HG03108 (cell line): ENCODE measurements around the gene HOXC6.

Experiments
- ATAC-seq: cut with Tn5 transposase; IDR thresholded peaks from one replicate; pipeline ENCODE4 v1.9.1; 2021; ENCODE audit warnings: moderate library complexity; ENCODE audit not compliant: unreplicated experiment

HOXC6 gene

DNA sequence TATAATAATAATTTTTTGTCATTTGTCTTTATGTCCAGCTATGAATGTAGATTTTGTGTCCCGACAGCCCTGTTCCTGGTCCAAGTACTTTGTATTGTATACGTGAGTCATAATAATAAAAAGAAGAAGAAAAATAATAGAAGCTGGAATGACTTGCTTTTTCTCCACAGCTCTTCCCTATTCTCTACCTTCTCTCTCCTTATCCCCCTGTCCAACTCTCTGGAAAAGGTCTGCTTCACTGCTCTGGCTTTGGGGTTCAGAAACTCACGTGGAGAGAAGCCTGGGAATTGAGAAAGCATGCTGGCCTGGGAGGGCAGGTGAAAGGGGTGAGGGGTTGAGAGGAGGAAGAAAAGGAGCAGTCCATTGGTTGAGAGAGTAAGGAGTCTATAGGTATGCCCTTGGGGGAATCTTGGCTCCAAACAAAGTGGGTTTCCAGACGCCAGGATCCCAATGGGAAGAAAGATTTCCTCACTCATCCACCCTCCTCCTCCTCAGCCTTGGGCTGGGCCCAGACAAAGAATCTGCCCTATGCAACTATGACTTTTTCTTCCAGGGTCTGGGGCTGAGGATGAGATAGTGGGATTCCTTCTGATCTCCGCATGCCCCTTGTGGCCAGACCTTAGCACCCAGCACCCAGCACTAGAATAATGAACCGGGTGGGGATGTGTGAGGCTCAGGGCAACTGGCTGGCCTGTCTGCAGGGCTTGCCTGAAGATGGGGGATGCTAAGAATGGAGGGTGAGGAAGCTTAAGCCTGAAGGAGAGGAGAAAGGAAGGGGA is 15.4 kb upstream of the HOXC6 start:
- no peak for ATAC-seq

GRCh38 chr12:54014377-54015017 is 13.7 kb upstream of the HOXC6 start:
- ATAC-seq: no peak

GRCh38 chr12:54015018-54015931 is 13.0 kb upstream of the HOXC6 start:
- no peak for ATAC-seq

DNA sequence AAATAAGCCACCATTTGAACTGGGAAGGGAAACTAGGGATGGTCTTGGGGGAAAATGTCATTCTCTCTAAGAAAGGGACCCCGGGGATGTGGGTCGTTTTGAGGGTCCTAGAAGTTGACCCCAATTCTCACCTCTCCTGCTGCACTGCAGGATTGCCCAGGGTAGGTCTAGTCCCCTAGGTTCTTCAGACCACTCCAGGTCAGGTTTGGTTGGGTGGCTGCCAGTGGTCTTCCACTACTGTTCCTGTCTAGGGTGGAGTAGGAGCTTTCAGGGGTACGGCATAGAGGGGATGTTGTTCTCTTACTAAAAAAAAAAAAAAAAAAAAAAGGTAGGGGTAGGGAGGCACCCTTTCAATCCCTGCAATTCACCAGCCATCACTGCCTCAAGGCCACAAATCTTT is 12.2 kb upstream of the HOXC6 start:
- ATAC-seq: no peak

GRCh38 chr12:54016478-54016964 is 11.7 kb upstream of the HOXC6 start:
- ATAC-seq: no peak

DNA sequence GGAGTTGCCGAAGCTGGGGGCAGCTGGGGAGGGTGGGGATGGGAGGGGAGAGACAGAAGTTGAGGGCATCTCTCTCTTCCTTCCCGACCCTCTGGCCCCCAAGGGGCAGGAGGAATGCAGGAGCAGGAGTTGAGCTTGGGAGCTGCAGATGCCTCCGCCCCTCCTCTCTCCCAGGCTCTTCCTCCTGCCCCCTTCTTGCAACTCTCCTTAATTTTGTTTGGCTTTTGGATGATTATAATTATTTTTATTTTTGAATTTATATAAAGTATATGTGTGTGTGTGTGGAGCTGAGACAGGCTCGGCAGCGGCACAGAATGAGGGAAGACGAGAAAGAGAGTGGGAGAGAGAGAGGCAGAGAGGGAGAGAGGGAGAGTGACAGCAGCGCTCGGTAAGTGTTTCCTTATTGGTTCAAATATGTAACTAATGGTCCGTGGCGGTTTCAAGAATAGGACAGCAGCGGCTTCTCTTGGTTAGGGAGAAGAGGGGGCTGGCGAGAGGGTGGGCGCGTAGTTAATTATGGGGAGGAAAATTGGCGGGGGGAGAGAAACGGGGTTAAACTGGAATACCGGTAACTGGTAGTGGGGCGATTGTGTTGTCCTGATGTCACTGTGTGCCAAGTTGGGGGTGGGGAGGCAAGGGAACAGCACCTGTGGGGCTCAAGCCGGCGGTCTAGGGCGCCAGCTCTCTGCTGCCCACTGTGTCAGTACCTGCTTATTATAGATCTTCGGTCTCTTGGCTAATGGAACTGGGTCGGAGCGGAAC is 11.0 kb upstream of the HOXC6 start:
- ATAC-seq: peak; percentile 26

GRCh38 chr12:54017878-54018467 is 10.3 kb upstream of the HOXC6 start:
- peak; percentile 74 for ATAC-seq

DNA sequence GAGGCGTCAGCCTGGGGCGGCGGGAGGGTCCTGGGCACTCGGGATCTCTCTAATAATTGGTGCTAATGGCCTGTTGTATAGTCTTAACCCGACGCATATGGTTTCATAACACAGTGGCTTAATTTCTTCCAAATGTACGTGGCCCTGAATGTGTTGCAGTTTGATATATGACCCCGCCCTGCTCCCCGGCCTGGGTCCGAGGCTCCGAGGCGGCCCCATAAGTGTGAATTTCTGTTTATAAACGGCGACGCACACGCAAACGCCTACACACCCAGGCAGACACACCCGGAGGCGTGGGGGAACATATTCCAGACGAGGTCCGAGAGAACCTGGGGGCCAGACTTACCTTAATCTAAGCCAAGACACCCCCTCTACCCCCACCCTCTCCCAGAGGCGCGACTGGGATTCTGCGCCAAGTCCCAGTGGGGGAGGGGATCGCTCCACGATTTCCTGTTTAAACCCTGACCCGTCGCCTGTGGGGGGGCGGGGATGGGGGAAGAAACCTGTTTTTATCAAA is 9.7 kb upstream of the HOXC6 start:
- ATAC-seq: no peak

GRCh38 chr12:54019091-54019811 is 9.0 kb upstream of the HOXC6 start:
- no peak for ATAC-seq

GRCh38 chr12:54019924-54020590 is 8.2 kb upstream of the HOXC6 start:
- ATAC-seq: no peak

DNA sequence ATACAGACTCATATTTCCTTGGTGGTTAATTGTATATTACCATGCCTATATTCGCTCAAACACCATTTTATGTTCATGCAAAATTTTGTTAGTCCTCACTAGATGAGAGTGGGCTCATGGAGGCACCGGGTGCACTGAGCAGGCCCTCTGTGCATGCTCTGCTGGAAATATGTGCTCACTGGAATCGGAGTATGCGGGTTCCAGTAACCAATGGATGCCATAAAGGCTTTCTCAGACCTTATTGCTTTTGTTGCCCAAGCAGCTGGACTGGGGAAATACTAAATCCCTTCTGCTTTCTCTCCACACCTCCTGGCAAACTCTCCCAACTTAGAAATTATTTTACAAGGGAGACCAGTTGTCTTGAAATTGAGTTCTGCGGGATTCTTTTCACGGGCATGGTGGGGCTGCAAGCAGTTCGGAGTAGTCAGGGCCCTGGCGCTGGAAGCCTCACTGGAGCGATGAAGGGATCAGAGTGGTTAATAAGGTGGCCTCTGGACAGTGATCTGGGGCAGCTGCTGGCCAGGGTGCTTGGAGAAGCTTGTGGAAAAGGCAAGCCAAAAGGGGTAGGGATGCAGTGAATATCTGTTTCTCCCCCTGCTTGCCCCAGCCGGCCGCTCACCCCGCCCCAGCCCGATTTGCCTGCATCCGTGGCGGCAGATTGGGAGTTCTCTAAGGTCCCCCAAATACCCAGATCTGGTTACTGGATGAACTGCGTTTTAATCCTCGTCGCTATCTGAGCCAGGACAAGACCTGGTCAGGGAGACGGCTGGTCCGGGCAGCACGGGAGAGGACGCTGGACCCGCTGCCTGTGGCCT is 7.4 kb upstream of the HOXC6 start:
- no peak for ATAC-seq

GRCh38 chr12:54021432-54022013 is 6.7 kb upstream of the HOXC6 start:
- ATAC-seq: no peak

DNA sequence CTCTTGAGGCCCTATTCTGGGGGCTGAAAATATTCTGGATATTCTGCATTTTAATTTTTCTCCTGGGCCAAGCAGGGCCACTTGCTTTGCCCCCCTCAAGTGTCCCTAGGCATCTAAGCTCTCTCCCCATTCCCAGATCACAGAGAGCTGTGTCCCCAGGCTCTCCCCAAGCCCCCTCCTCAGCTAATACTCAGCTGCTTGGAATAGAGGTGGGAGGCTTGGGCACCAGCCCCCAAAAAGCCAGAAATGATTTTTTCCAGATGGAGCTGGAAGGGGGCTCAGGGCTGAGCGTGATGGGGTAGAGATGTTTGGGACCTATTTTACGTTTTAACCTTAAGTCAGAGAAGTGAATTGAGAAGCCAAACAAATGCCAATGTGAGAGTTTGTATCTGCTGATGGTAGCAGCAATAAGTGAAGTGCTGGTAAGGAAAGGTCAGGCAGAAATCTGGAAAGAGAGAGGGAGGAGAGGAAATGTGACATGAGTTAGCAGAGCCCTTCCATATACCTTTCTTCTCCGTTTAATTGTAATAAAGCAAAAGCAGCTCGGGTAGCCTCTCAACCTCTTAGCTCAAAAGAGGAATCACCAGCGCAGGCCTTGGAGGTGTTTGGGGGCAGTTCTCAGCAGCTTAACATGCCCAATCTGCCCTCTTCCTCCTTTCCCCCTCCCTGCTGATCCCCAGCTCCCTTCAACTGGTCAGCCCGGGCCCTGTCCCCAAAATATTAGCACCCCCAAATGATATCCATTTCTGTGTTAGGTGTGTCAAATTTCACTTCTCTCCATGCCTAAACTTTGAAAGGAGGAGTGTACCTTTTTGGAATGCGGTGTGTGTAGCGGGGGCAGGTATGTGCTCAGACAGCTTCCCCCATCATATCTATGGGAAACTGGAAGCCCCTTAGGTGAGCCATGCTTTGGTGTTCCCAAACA is 5.0 kb upstream of the HOXC6 start:
- no peak for ATAC-seq

- ATAC-seq: no peak
Measured at GRCh38 chr12:54024127-54024526, 4.1 kb upstream of the HOXC6 start.

DNA sequence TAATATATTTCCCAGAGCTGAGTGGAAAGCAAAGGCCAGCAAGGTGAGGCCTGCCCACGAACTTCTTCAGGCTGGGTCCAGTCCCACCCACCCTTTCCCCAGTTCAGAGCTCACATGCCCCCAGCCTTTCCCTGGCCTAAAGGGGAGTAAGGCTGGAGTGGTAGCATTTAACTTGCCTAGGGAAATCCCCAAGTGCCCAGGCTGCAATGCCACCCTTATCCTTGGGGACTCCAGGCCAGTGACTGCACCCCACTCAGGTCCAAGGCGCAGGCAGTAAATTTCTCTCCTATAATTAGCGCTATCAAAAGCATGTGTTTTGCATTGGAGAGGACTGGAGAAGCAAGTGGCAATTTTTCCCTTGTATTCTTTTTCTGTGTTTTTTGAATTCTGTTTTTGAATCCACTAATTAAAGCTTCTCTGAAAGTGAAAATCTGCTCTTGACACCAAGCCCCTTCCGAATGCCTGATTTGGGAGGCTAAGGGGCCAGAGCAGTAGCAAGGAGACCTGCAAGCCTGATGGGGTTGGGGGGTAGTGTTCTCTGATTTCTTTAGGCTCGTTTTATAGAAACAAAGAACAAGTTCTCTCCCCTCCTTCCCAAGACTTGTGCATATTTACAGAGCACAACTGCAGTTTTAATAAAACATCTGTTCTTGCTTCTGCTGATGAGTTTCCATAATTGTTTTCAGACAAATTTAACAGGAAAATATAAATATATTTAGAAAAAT is 3.5 kb upstream of the HOXC6 start:
- no peak for ATAC-seq
